ENCODE measurements around the gene ZCWPW2.
A peak's percentile ranks its signal among the peaks of the same experiment; 100 is the strongest.

ZCWPW2 gene, protein sequence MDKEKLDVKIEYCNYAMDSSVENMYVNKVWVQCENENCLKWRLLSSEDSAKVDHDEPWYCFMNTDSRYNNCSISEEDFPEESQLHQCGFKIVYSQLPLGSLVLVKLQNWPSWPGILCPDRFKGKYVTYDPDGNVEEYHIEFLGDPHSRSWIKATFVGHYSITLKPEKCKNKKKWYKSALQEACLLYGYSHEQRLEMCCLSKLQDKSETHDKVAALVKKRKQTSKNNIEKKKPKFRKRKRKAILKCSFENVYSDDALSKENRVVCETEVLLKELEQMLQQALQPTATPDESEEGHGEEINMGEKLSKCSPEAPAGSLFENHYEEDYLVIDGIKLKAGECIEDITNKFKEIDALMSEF

GRCh38 chr3:28348629-28349468 lies at the start of gene ZCWPW2, which contains the start of gene AZI2:
Gene ZCWPW2, plus strand, starts transcription at chr3:28348721. Its CDS starts 64,348 bp downstream, at chr3:28413069.
Gene AZI2, minus strand, starts transcription at chr3:28348824. Its CDS starts 8,207 bp downstream, at chr3:28340617.
- peak within 1 kb of the TSS; percentile 99 for H3K27ac Mint-ChIP-seq
- DNase-seq (ENCODE audit: low spot score in 2 of 2) = peak; percentile 90 to 91
- H3K36me3 Mint-ChIP-seq = peaks cover 18% of the 10 kb centered on the region
- H3K9me3 Mint-ChIP-seq = peaks cover 1% of the 10 kb centered on the region
- peak; percentile 86 for ATAC-seq (ENCODE audit: low read depth)
- peak within 1 kb of the TSS; percentile 94 for H3K4me3 Mint-ChIP-seq
- no peaks in the 10 kb centered on the region for H3K27me3 Mint-ChIP-seq
- H3K4me1 Mint-ChIP-seq = peaks cover 19% of the 10 kb centered on the region

DNA sequence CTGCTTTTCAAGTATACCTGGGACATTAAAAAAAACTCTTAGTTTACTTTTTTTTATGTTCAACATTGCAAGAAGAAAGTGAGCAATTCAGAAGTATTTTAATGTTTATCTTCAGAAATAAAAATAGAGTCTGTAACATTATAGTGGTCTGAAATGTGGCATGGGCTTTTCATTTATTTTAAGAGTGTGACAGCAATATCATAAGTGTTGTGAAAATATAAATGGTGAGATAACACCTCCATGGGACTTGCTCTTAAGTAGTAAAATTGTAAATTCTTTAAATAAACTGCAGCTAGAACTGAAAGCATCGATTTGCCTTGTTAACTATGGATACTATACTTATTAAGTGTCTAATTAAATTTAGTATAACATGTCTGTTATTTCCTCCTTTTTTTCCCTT lies 48.8 kb upstream of the ZCWPW2 start:
- Mint-ChIP-seq H3K9me3 (no peaks in the 10 kb centered on the region), H3K36me3 (no peaks in the 10 kb centered on the region), H3K27ac (no peak overlapping the region), H3K4me3 (no peak overlapping the region), H3K27me3 (no peaks in the 10 kb centered on the region), H3K4me1 (no peaks in the 10 kb centered on the region)
- ATAC-seq (ENCODE audit: low read depth) = no peak
- DNase-seq (ENCODE audit: low spot score in 2 of 2) = no peak

DNA sequence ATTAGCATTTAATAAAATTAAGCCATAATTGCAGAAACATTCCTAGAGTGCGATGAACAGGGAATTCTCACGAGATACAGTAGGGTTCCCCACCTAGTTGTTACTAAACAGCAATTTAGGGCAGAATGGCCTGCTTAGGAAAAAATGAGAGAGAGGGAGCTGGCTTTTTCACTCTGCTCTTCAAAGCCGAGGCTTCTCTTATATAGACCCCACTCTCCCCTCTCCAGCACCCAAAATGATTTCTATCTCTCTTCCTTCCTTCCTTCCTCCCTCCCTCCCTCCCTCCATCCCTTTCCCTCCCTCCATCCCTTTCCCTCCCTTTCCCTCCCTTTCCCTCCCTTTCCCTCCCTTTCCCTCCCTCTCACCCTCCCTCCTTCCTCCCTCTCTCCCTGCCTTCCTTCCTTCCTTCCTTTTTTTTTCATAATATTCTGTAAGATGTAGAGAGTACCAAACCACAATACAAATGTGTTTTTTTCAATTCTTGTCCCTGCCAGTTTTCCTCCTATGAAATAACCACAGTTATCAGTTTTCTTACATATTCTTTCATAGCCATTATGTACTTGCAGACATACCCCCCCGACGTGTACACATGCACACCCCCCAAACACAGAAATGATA lies 48.1 kb upstream of the ZCWPW2 start:
- Mint-ChIP-seq H3K27me3 (no peaks in the 10 kb centered on the region), H3K36me3 (no peaks in the 10 kb centered on the region), H3K4me1 (no peaks in the 10 kb centered on the region), H3K27ac (no peak overlapping the region), H3K9me3 (no peaks in the 10 kb centered on the region), H3K4me3 (no peak overlapping the region)
- ATAC-seq (ENCODE audit: low read depth) (no peak), DNase-seq (ENCODE audit: low spot score in 2 of 2) (no peak)

DNA sequence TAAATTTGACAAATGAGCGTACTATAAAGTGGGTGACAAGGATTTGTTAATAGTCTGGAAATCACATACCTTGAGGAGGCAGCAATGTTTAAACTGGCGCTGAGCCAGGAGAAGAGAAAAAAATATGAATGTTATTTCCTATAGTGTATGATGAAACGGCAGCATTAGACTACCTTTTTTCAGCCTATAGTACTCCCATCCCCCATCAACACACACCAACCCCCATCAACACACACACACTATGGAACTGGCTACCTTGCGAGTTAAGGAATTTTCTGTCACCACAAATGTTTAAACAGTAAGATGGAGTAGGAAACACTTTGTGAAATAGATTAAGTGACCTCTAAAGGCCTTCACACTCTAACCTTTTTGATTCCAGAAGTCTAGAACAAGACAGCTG lies 46.8 kb upstream of the ZCWPW2 start:
- Mint-ChIP-seq H3K9me3 (no peaks in the 10 kb centered on the region), H3K27me3 (no peaks in the 10 kb centered on the region), H3K36me3 (no peaks in the 10 kb centered on the region), H3K4me3 (no peak overlapping the region), H3K4me1 (no peaks in the 10 kb centered on the region), H3K27ac (no peak overlapping the region)
- no peak for ATAC-seq (ENCODE audit: low read depth)
- no peak for DNase-seq (ENCODE audit: low spot score in 2 of 2)

- ATAC-seq (ENCODE audit: low read depth) = no peak
- Mint-ChIP-seq H3K36me3 (peaks cover 4% of the 10 kb centered on the region), H3K27me3 (no peaks in the 10 kb centered on the region), H3K4me1 (peaks cover 3% of the 10 kb centered on the region), H3K9me3 (no peaks in the 10 kb centered on the region), H3K27ac (no peak overlapping the region), H3K4me3 (no peak overlapping the region)
- no peak for DNase-seq (ENCODE audit: low spot score in 2 of 2)
Measured at GRCh38 chr3:28308196-28308595, 40.3 kb upstream of the ZCWPW2 start.

DNA sequence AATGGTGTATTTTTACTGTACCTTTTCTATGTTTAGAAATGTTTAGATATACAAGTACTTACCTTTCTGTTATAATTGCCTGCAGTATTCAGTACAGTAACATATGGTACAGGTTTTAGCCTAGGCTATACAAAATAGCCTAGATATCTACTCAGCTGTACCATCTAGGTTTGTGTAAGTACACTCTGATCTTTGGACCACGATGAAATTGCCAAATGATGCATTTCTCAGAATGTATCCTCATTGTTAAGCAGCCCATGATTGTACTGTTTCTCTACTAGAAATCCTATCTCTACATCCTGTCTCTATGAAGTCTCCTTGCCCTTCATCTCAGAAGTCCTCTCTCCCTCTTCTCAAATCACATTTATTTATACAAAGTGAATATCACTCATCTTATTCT lies 32.8 kb upstream of the ZCWPW2 start:
- Mint-ChIP-seq H3K9me3 (no peaks in the 10 kb centered on the region), H3K4me3 (no peak overlapping the region), H3K27me3 (no peaks in the 10 kb centered on the region), H3K36me3 (peaks cover 2% of the 10 kb centered on the region), H3K27ac (no peak overlapping the region), H3K4me1 (no peaks in the 10 kb centered on the region)
- ATAC-seq (ENCODE audit: low read depth) = no peak
- DNase-seq (ENCODE audit: low spot score in 2 of 2) = no peak

DNA sequence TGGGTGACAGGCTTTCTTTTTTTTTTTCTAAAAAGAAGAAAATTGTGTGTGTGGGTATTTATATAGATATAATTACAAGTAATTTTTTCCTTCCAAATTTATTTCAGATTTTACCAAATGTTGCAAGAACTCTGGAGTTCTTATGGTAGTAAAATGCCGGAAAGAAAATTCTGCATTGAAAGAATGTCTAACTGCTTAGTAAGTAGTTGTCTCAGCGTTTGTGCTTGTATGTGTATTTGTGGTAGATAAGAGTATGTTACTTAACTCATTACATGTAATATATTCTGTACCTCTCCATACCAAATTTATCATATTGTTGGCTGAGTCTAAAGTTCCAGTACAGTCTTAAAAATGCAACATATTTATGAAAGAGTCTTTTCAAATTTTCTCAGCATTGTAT lies 32.3 kb upstream of the ZCWPW2 start:
- H3K27me3 Mint-ChIP-seq = no peaks in the 10 kb centered on the region
- peaks cover 2% of the 10 kb centered on the region for H3K36me3 Mint-ChIP-seq

DNA sequence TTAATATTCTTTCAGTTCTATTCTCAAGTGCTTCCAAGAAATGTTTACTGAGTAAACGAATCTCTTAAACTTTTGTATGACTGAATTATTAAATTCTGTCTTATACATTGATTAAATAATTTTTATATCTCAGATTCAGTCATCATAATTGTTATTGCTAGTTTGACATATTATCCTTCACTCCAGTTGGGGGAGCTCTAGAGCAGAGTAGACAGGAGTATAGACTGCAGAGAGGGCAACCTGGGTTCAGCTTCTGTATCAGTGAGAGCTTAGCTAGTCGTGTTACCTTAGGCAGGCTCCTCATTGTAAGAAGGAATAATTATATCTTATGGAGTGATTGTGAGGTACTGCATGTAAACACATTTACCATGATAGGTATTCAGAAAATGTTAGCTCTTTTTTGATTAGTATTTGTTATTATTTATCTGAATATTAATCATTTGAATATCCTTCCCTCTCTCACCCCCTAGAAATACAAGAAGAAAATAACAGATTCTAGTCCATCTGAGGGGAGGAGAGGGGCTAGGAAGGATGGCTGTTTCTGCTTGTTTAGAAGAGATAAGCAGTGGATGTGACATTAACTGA lies 31.0 kb upstream of the ZCWPW2 start:
- no peaks in the 10 kb centered on the region for H3K4me1 Mint-ChIP-seq
- H3K36me3 Mint-ChIP-seq = peaks cover 2% of the 10 kb centered on the region
- no peaks in the 10 kb centered on the region for H3K27me3 Mint-ChIP-seq
- no peaks in the 10 kb centered on the region for H3K9me3 Mint-ChIP-seq
- DNase-seq (ENCODE audit: low spot score in 2 of 2) (peak in 1 of 2 donors; percentile 34), ATAC-seq (ENCODE audit: low read depth) (peak; percentile 76)
- no peak overlapping the region for H3K4me3 Mint-ChIP-seq
- H3K27ac Mint-ChIP-seq = no peak overlapping the region

More for the DNA sequence above, 32.3 kb upstream of the ZCWPW2 start:
- DNase-seq (ENCODE audit: low spot score in 2 of 2) = no peak
- no peaks in the 10 kb centered on the region for H3K9me3 Mint-ChIP-seq
- no peaks in the 10 kb centered on the region for H3K4me1 Mint-ChIP-seq
- ATAC-seq (ENCODE audit: low read depth) = no peak
- no peak overlapping the region for H3K4me3 Mint-ChIP-seq
- H3K27ac Mint-ChIP-seq = no peak overlapping the region

DNA sequence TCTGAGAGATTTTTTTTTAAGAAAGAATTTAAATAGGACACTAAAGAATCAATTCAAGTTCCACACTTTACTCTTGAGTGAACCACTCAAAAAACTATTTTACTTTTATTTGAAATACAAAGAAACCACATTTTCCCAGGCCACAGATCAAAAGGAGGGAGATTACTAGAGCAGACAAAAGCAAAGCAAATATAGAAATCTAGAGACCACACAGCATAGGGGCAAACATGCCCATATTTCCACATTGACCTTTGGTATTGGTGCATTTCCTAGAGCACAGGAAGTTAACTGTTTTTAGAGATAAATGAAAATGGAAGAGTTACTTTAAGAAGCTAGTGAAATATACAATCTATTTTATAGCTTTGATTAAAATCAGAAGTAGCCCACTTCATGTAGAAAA lies 27.5 kb upstream of the ZCWPW2 start:
- Mint-ChIP-seq H3K27ac (no peak overlapping the region), H3K27me3 (no peaks in the 10 kb centered on the region), H3K36me3 (peaks cover 7% of the 10 kb centered on the region)

GRCh38 chr3:28322464-28322863 lies 26.1 kb upstream of the ZCWPW2 start:
- Mint-ChIP-seq H3K4me3 (no peak overlapping the region), H3K27ac (no peak overlapping the region), H3K27me3 (no peaks in the 10 kb centered on the region), H3K36me3 (peaks cover 7% of the 10 kb centered on the region), H3K9me3 (no peaks in the 10 kb centered on the region), H3K4me1 (no peaks in the 10 kb centered on the region)
- DNase-seq (ENCODE audit: low spot score in 2 of 2) (no peak), ATAC-seq (ENCODE audit: low read depth) (no peak)

More for the DNA sequence above, 27.5 kb upstream of the ZCWPW2 start:
- Mint-ChIP-seq H3K4me1 (no peaks in the 10 kb centered on the region), H3K9me3 (no peaks in the 10 kb centered on the region), H3K4me3 (no peak overlapping the region)
- DNase-seq (ENCODE audit: low spot score in 2 of 2) (no peak), ATAC-seq (ENCODE audit: low read depth) (no peak)

GRCh38 chr3:28326458-28326926 lies 22.0 kb upstream of the ZCWPW2 start:
- peaks cover 7% of the 10 kb centered on the region for H3K36me3 Mint-ChIP-seq
- no peak overlapping the region for H3K4me3 Mint-ChIP-seq
- no peak for ATAC-seq (ENCODE audit: low read depth)
- peak overlapping the region; percentile 14 for H3K27ac Mint-ChIP-seq
- no peaks in the 10 kb centered on the region for H3K27me3 Mint-ChIP-seq
- H3K4me1 Mint-ChIP-seq = no peaks in the 10 kb centered on the region
- no peak for DNase-seq (ENCODE audit: low spot score in 2 of 2)
- no peaks in the 10 kb centered on the region for H3K9me3 Mint-ChIP-seq

DNA sequence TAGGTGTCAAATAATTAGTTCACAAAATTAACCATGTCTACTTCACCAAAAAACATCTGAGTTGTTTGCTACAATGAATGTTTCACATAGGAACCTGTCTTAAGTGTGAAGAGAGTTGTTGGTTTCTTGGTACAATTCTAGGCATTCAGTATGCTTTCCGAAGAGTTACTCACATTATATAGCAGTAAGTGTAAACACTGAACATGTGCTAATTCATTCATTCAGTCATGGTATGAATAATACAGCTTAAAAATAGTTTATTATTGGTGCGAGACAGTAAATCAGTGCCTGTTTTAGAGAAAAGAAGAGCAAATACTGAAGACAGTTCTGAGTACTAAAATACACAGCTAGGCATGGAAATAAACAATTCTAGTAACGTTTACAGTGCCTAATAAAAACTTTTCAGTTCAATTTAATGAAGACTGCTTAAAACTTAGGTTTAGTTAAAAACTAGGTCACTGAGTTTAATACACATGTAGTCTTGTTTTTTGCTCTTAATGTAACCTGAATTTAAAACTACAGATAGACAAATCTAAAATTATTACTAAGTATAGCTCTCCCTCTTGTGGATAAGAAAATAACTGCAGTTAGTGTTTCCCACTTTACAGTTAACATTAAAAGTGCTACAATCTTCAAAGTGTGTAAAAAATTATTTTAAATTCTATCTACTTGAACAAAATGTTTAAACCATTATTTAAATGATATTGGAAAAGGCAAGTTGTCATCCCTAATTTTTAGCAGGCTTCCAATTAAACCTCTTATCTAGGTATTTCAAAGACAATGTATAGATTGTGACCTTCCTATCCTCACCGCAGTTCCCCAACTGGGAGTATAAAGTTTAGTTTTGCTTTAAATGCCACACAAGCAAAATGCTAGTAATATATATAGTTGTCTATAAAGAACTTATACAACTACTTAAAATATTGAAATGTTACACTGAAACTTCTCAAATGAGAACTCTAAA lies 20.1 kb upstream of the ZCWPW2 start:
- Mint-ChIP-seq H3K27me3 (no peaks in the 10 kb centered on the region), H3K9me3 (no peaks in the 10 kb centered on the region), H3K4me3 (no peak overlapping the region), H3K36me3 (peaks cover 7% of the 10 kb centered on the region), H3K4me1 (no peaks in the 10 kb centered on the region), H3K27ac (no peak overlapping the region)
- peak in 1 of 2 donors; percentile 24 for DNase-seq (ENCODE audit: low spot score in 2 of 2)
- ATAC-seq (ENCODE audit: low read depth) = no peak

GRCh38 chr3:28334552-28334951 lies 14.0 kb upstream of the ZCWPW2 start:
- H3K4me1 Mint-ChIP-seq = no peaks in the 10 kb centered on the region
- no peak overlapping the region for H3K27ac Mint-ChIP-seq
- no peaks in the 10 kb centered on the region for H3K9me3 Mint-ChIP-seq
- ATAC-seq (ENCODE audit: low read depth) = no peak
- no peak for DNase-seq (ENCODE audit: low spot score in 2 of 2)
- peaks cover 8% of the 10 kb centered on the region for H3K36me3 Mint-ChIP-seq
- H3K4me3 Mint-ChIP-seq = no peak overlapping the region
- H3K27me3 Mint-ChIP-seq = no peaks in the 10 kb centered on the region
